ENCODE measurements around the gene ZNHIT2. TPM values are rescaled to one million over a fixed set of nuclear protein-coding genes. Genes with fewer than 3 reads are reported as not detected.

ZNHIT2 gene
- polyA plus RNA-seq (2012; ENCODE audit: insufficient read depth, insufficient read length, low read depth) = 201 TPM

GRCh38 chr11:65117206-65118096 is at the start of gene ZNHIT2:
Gene ZNHIT2, minus strand, starts transcription at chr11:65117701. Its CDS starts 48 bp downstream, at chr11:65117653.
- DNase-seq = peak; percentile 94
- H3K9me3 ChIP-seq = no peaks in the 10 kb centered on the region
- no peaks in the 10 kb centered on the region; the same call in 1 of the 2 replicates for H3K4me1 ChIP-seq
- peak within 1 kb of the TSS; percentile 82 for H3K4me3 ChIP-seq (ENCODE audit: low read depth, low read length)
- H3K27me3 ChIP-seq = no peaks in the 10 kb centered on the region
- peak; percentile 68 for TF ChIP-seq CTCF (IDR thresholded peaks at IDR 0.05; ENCODE audit: low read depth, low read length)
- peaks cover 16% of the 10 kb centered on the region for H3K36me3 ChIP-seq

- no peak for TF ChIP-seq CTCF (IDR thresholded peaks at IDR 0.05; ENCODE audit: low read depth, low read length)
- no peaks in the 10 kb centered on the region for H3K9me3 ChIP-seq
- no peak for DNase-seq
- H3K36me3 ChIP-seq = no peaks in the 10 kb centered on the region
- H3K27me3 ChIP-seq = no peaks in the 10 kb centered on the region
- H3K4me3 ChIP-seq (ENCODE audit: low read depth, low read length) = no peak overlapping the region
- H3K4me1 ChIP-seq = no peaks in the 10 kb centered on the region
Observed at GRCh38 chr11:65166893-65167292, 49.4 kb upstream of the ZNHIT2 start.

GRCh38 chr11:65165410-65166317 is 48.2 kb upstream of the ZNHIT2 start:
- Histone ChIP-seq H3K36me3 (no peaks in the 10 kb centered on the region), H3K4me1 (no peaks in the 10 kb centered on the region), H3K4me3 (ENCODE audit: low read depth, low read length) (no peak overlapping the region), H3K9me3 (no peaks in the 10 kb centered on the region), H3K27me3 (no peaks in the 10 kb centered on the region)
- no peak for TF ChIP-seq CTCF (IDR thresholded peaks at IDR 0.05; ENCODE audit: low read depth, low read length)
- DNase-seq = no peak

DNA sequence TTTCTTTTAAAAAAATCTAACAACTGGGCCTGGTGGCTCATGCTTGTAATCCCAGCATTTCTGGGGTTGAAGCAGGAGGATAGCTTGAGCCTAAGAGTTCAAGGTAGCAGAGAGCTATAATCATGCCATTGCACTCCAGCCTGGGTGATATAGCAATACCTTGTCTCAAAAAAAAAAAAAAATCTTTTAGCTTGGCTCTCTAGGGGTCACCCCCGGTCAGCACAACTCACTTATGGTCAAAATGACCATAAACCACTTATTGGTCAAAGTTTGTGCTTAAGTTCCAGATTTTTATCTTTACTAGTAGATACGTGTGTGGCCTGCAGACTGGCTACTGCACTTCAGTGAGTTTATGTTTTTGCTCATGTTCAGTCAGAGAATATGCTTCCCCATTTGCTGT is 46.2 kb upstream of the ZNHIT2 start:
- no peak overlapping the region for H3K4me3 ChIP-seq (ENCODE audit: low read depth, low read length)
- H3K27me3 ChIP-seq = no peaks in the 10 kb centered on the region
- TF ChIP-seq CTCF (IDR thresholded peaks at IDR 0.05; ENCODE audit: low read depth, low read length) = no peak
- no peaks in the 10 kb centered on the region for H3K9me3 ChIP-seq
- DNase-seq = no peak
- no peaks in the 10 kb centered on the region for H3K4me1 ChIP-seq
- no peaks in the 10 kb centered on the region for H3K36me3 ChIP-seq

- no peak for TF ChIP-seq CTCF (IDR thresholded peaks at IDR 0.05; ENCODE audit: low read depth, low read length)
- Histone ChIP-seq H3K36me3 (no peaks in the 10 kb centered on the region), H3K4me1 (no peaks in the 10 kb centered on the region), H3K27me3 (no peaks in the 10 kb centered on the region), H3K9me3 (no peaks in the 10 kb centered on the region), H3K4me3 (ENCODE audit: low read depth, low read length) (no peak overlapping the region)
- DNase-seq = no peak
Observed at GRCh38 chr11:65160643-65161042, 43.1 kb upstream of the ZNHIT2 start.

Measured in BE2C (cell line).